RWPE2 (cell line): ENCODE data around the gene DSC2.

ENCODE experiments used
- ATAC-seq: fragments of 200-7000 bp; cut with Tn5 transposase; 3 replicates; pipeline ENCODE4 v1.9.1; 2021; ENCODE audit warnings: low read depth
- DNase-seq: peaks from one replicate; pipeline ENCODE4 v3.0.0-alpha.2; 2020; ENCODE audit warnings: low spot score
- H3K27ac ChIP-seq: fragments of 450-650 bp; 2 replicates; pipeline ENCODE4 v1.5.1; 2017; ENCODE audit warnings: mild to moderate bottlenecking; ENCODE audit not compliant: poor library complexity, severe bottlenecking
- H3K27me3 ChIP-seq: fragments of 250-450 bp; sonication (Bioruptor Pico); 2 replicates; pipeline ENCODE4 v1.5.1; 2021; ENCODE audit warnings: mild to moderate bottlenecking, moderate library complexity; ENCODE audit not compliant: insufficient read depth, poor library complexity, severe bottlenecking
- H3K36me3 ChIP-seq: fragments of 250-450 bp; sonication (Bioruptor Pico); 2 replicates; pipeline ENCODE4 v1.5.1; 2020; ENCODE audit warnings: low read depth, mild to moderate bottlenecking, moderate library complexity
- H3K4me1 ChIP-seq: fragments of 250-450 bp; sonication (Bioruptor Pico); 2 replicates; pipeline ENCODE4 v1.5.1; 2021; ENCODE audit warnings: mild to moderate bottlenecking, moderate library complexity; ENCODE audit not compliant: insufficient read depth, poor library complexity, severe bottlenecking
- H3K4me3 ChIP-seq: fragments of 250-450 bp; sonication (Bioruptor Pico); 2 replicates; pipeline ENCODE4 v1.5.1; 2021; ENCODE audit warnings: mild to moderate bottlenecking, moderate library complexity; ENCODE audit not compliant: severe bottlenecking
- H3K9me3 ChIP-seq: fragments of 250-450 bp; sonication (Bioruptor Pico); 2 replicates; pipeline ENCODE4 v1.5.1; 2021; ENCODE audit warnings: mild to moderate bottlenecking, moderate library complexity; ENCODE audit not compliant: severe bottlenecking
- CTCF ChIP-seq: fragments of 450-650 bp; IDR thresholded peaks from one replicate; pipeline ENCODE4 v1.5.1; 2017; ENCODE audit warnings: mild to moderate bottlenecking, moderate library complexity; ENCODE audit not compliant: poor library complexity, severe bottlenecking

Gene DSC2

GRCh38 chr18:31058897-31059296 is 43.3 kb downstream of the DSC2 start:
- no peaks in the 10 kb centered on the region for H3K36me3 ChIP-seq
- ATAC-seq (no peak), DNase-seq (no peak)
- H3K9me3 ChIP-seq = no peaks in the 10 kb centered on the region
- no peak overlapping the region for H3K4me3 ChIP-seq
- no peaks in the 10 kb centered on the region for H3K27me3 ChIP-seq
- no peak for TF ChIP-seq CTCF
- H3K27ac ChIP-seq = no peak overlapping the region
- peaks cover 6% of the 10 kb centered on the region for H3K4me1 ChIP-seq

GRCh38 chr18:31057917-31058316 is 44.3 kb downstream of the DSC2 start:
- H3K4me3 ChIP-seq = no peak overlapping the region
- H3K27me3 ChIP-seq = no peaks in the 10 kb centered on the region
- no peak for TF ChIP-seq CTCF
- no peaks in the 10 kb centered on the region for H3K36me3 ChIP-seq
- DNase-seq (no peak), ATAC-seq (no peak)
- H3K9me3 ChIP-seq = no peaks in the 10 kb centered on the region
- H3K4me1 ChIP-seq = peaks cover 4% of the 10 kb centered on the region
- no peak overlapping the region for H3K27ac ChIP-seq

GRCh38 chr18:31057051-31057450 is 45.2 kb downstream of the DSC2 start:
- H3K9me3 ChIP-seq = no peaks in the 10 kb centered on the region
- no peaks in the 10 kb centered on the region for H3K36me3 ChIP-seq
- TF ChIP-seq CTCF = no peak
- H3K27ac ChIP-seq = no peak overlapping the region
- no peaks in the 10 kb centered on the region for H3K27me3 ChIP-seq
- ATAC-seq = no peak
- no peak overlapping the region for H3K4me3 ChIP-seq
- peaks cover 4% of the 10 kb centered on the region for H3K4me1 ChIP-seq
- DNase-seq = no peak

GRCh38 chr18:31056296-31056695 is 45.9 kb downstream of the DSC2 start:
- TF ChIP-seq CTCF = no peak
- ATAC-seq = no peak
- no peaks in the 10 kb centered on the region for H3K36me3 ChIP-seq

GRCh38 chr18:31050635-31051034 is 51.6 kb downstream of the DSC2 start:
- Histone ChIP-seq H3K4me3 (no peak overlapping the region), H3K4me1 (peaks cover 16% of the 10 kb centered on the region), H3K27ac (no peak overlapping the region), H3K9me3 (no peaks in the 10 kb centered on the region), H3K36me3 (no peaks in the 10 kb centered on the region), H3K27me3 (no peaks in the 10 kb centered on the region)
- no peak for TF ChIP-seq CTCF
- DNase-seq (no peak), ATAC-seq (no peak)

More at GRCh38 chr18:31056296-31056695, 45.9 kb downstream of the DSC2 start:
- DNase-seq = no peak
- no peak overlapping the region for H3K27ac ChIP-seq
- H3K27me3 ChIP-seq = no peaks in the 10 kb centered on the region
- H3K9me3 ChIP-seq = no peaks in the 10 kb centered on the region
- no peak overlapping the region for H3K4me3 ChIP-seq
- H3K4me1 ChIP-seq = peaks cover 4% of the 10 kb centered on the region
